ENCODE data around the gene FAM120A.

FAM120A gene

DNA sequence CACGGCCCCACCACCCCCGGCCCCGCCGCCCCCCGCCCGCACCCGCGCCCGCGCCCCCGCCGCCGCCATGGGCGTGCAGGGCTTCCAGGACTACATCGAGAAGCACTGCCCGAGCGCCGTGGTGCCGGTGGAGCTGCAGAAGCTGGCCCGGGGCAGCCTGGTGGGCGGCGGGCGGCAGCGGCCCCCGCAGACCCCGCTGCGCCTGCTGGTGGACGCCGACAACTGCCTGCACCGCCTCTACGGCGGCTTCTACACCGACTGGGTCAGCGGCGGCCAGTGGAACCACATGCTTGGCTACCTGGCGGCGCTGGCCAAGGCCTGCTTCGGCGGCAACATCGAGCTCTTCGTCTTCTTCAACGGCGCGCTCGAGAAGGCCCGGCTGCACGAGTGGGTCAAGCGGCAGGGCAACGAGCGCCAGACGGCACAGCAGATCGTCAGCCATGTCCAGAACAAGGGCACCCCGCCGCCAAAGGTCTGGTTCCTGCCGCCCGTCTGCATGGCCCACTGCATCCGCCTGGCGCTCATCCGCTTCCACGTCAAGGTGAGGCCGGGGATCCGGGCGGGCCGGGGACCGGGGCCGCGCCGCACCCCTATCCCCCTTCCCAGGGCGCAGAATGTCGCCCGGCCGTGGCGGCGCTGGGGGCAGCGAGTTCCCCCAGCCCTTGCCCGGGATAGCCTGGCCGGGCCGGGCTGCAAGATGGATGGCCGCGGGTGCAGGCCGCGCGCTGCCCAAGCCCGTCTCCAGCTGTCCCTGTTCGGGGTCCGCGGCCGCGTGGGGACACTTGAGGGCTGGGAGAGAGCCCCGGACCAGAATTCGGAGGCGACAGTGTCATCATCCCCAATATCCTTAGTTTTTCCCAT, 594 bp downstream of the FAM120A start:
- peak; percentile 49 for DNase-seq (ENCODE audit: low spot score)

DNA sequence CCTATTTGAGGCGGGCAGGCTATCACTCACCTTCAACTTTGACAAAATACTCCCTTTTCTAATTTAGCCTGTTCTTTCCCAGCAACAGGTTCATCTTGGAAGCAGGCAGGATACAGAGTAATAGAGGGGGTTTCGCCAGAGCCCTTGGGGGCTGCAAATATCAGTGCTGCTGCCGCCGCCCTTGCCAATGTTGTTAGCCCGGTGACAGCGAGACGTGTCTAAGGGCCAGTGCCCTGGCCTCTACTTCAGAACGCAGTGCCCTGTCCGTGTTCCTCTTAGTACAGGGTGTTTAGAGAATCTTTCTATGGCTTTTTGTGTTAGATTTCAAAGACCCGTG, 1.2 kb downstream of the FAM120A start:
- no peak for DNase-seq (ENCODE audit: low spot score)

DNA sequence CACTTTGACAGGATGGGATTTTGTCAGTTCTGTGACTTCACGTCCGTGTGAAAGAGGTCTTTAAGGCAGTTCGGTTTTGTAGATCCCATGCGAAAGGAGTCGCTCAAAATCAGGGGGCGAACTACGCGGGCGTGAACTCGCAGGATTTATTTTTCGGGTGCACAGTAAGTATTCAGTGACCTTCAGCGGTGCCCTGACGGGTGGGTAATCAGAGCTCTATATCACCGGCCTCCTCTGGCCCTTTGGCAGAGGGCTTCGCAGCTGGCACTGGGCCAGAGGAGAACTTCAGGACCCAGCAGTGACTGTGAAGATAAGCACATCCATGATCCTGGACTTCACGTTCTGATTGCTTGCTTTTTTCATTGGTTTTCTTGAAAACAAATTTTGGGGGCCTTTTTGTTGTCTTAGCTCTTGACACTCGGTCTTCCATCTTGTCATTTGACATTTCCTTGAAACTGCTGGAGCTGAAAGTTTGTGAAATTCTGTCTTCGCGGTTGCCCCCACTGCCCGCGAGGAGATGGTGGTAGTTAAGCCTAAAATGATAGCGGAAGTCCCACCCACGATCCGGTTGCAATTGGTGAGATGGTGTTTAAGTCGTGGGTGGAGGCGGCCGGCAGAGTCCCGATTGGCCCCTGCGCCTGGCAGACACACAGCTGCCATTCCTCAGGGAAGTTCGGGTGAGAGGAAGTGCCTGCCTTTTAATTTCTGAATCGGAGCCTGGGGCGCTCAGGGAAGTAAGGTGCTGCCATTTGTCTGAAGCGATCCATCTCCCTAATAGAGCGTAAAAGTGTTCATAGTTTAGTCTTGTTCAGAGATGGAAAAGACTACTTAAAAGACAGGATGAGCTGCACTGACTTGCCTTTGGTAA, 1.8 kb downstream of the FAM120A start, which contains the start of gene FAM120AOS:
Gene FAM120AOS (minus strand): TSS at position 535 of the 868 bp plus-strand sequence. CDS start 872 bp downstream, outside the sequence.
- DNase-seq (ENCODE audit: low spot score), result peak; percentile 92

DNA sequence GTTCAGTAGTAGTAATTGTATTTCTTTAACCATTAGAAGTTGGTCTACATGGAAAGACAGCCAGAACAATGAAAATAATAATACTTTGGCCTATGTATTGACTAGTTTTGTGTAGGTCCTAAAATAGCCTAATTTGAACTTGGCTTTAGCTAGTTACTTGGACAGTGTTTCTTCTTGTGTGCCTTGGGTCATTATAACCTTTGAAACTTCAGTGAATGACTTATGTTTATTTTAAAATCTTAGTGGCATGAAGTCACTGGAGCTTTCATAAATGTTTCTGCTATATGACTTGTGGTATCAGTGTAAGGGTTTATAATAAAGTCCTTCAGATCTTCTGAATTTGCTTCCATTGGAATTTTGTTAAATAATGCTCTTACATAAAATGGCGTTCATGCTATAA, 4.5 kb downstream of the FAM120A start:
- DNase-seq (ENCODE audit: low spot score), result no peak

DNA sequence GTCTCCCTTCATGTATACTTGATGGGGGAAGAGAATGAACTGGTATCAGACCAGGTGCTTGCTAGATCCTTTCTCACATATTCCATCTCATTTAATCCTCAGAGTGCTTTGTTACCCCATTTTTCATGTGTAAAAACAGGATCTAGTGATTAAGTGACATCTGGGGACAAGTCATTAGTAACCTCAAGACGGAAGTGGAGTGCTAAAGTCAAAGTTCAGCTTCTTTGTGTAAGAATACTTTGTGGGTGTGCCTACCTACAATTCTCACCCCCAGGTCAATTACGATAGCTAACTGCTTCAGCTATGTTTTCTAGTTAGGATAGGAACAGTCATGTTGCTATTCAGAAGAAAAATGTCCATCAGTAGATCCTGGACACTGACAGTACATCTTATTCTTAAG, 5.0 kb downstream of the FAM120A start:
- DNase-seq (ENCODE audit: low spot score), result no peak

DNA sequence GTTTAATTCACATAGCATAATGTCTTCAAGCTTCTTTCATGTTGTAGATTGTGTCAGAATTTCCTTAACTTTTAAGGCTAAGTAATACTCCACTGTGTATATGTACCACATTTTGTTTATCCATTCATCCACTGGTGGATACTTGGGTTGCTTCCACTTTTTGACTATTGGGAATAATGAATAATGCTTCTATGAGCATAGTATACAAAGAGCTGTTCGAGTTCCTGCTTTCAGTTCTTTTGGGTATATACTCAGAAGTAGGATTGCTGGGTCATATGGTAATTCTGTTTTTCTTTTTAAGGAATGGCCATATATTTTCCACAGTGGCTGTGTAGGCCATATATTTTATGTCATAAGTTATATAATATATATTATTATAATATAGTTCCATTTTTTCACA, 5.5 kb downstream of the FAM120A start:
- DNase-seq (ENCODE audit: low spot score), result no peak

DNA sequence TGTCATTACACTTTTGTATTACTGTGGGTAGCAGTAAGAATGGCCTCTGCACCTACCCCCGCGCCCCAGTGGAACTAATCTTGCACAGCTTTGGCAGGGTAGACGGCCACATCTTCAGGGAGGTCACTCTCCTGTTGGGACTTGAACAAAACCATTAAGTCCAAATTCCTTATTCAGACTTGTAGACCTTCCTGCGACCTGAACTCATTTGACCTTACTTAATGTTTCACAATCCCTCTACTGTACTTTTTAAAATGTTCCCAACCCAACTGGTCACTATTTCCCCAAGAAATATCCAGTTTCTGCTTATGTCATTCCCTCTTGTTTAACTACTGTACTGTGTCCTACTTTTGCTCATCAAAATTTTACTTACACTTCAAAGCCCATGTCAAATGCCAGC, 7.2 kb downstream of the FAM120A start:
- DNase-seq (ENCODE audit: low spot score), result no peak

DNA sequence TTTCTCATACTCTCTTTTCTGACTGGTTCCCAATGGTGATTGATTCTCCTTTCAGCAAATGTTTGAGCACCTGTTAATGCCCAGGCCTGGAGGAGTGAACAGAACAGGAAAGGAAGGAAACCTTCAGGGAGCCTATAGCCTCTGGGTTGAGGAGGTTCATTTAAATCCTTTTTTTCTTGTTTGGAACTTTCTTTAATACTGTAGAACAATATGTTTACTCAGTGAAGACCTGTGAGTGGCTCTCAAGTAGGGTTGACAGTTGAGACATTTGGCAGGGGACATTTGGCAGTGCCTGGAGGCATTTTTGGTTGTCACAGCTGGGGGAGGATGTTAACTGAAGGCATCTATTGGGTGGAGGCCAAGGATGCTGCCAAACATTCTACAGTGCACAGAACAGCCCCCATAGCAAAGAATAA, 8.0 kb downstream of the FAM120A start:
- no peak for DNase-seq (ENCODE audit: low spot score)

DNA sequence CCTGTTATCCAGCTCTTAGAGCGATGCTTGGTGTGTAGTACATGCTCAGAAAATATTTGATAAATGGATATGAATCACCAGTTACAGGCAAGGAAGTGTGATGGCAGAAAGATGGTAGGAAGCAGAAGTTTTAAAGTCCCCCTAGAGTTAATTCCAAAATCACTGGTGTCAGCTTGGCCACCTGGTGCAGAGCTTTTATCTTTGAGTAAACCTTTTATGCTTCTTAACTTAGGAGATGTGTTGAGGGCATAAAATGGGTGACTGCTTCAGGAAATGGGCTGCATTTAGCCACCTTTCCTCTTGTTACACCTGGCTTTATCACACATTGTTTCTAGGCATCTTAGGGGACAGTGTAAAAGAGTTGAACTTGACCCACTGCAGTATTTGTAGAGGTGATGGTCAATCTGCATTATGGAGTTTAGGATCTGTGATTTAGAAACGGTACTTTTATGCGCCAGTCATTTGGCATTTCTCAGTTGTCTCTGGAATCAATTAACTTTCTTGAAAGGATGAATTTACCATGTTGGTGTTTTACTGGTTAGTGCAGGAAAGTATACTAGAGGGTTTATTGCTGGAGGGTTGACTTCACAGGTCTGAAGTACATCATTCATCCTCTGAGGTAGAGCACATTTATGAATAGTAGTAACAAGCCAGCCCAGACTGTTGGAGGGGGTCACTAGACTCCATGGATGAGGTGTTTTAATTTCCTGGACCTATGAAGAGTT, 9.4 kb downstream of the FAM120A start:
- no peak for DNase-seq (ENCODE audit: low spot score)

DNA sequence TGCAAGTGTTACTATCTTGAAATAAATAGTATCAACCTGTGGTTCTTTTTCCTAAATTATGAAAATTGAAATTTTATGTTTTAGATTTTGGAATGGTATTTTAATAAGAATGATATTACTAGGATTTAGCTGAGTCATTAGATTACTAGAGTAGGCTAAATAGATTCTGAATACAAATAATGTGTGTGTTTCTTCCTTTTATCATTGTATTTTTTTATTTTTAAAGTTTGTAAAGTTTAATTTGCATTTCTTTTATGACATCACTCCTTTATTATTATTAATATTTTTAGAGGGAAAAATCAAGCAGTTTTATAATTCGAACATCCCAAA, 9.9 kb downstream of the FAM120A start:
- DNase-seq (ENCODE audit: low spot score), result no peak

DNA sequence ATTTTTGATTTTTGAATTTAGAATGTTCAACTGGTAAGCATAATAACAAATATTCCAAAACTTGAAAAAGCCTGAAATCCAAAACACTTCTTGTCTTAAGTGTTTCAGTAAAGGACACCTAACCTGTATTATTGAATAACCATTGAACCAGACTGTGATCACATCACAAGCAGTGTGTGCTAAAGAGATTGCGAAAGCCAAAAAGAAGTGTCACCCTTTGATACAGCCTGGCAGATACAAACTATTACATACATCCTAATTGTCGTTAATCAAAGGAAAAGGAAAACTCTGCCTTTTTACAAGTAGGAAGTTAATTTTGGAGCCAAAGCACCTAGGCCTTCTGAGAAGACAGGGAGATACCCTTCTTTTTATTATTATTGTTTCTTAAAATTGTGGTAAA, 10.3 kb downstream of the FAM120A start:
- DNase-seq (ENCODE audit: low spot score), result no peak

DNA sequence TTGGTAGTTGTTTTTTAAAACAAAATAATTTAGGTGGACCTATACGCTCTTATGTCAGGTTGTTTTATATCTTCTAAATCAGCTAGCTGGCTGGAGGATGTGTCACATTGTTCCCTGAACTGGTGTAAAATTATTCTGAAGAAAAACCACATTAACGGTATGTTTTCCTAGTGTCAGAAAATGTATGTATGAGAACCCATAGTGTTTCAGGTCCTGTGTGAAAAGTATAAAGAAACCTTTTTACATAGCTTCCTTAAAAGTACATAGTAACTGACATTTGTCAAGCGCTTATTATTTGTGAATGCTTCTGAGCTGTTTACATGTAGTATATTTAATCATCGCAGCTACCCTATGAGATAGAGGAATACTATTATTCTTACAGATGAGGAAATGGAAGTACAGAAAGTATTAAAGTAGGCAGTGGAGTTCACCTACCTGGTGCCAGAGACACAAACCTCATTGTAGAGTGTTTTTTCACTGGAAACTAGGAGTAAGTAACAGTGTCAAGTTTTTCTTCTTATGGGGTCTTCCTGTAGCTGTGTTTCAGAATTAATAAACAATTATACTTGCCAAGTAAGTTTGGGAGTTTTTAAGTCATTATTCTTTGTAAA, 12.3 kb downstream of the FAM120A start:
- no peak for DNase-seq (ENCODE audit: low spot score)

DNA sequence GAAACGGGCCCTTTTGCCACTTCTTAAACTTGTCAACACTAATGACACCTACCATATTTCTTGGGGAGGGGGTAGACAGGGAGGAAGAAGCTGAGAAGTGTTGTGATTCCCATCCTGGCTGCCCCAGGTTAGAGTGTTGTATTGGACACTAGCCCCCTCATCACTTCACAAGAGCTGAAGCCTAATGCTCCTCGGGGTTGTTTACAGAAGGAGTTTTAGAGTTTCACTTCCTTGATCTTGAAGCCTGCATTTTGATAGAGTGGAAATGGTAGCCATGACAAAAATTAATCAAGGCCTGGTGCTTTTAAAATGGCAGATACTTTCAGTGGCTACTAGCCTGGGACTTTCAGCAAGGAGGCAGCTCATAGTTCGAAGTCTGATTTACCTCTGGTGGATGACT, 12.9 kb downstream of the FAM120A start:
- no peak for DNase-seq (ENCODE audit: low spot score)

DNA sequence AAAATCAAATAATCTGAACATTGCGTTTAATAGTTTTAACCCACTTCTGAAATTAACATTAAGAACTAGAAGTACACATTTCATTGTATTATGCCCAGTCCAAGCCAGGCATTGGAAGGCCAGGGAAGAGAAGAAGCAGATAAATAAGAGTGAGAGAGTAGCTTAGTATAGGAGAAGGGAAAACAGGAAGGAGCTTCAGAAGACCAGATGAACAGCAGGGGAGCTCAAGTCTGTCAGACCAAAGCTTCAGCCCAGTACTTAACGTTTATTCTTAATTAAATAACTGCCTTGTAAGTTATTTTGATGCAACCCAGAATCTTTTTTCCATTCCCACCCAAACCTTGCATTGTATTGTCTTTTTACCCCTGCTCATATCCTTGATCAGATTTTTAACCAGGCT, 13.4 kb downstream of the FAM120A start:
- DNase-seq (ENCODE audit: low spot score), result no peak

DNA sequence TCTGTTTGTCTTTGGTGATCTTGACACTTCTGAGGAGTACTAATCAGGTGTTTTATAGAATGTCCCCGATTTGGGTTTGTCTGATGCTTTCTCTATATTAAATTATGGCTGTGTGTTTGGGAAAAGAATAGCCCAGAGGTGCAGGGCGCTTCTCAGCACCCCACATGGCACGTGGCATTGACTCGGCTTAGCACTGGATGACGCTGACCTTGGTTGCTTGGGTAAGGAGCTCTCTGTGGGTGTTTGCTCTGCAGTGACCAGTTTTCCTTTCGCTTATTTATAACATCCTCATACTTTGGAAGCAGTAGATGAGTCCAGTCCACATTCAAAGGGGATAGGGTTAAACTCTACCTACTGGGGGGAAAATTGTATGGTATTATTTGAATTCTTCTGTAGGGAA, 14.4 kb downstream of the FAM120A start:
- no peak for DNase-seq (ENCODE audit: low spot score)

DNA sequence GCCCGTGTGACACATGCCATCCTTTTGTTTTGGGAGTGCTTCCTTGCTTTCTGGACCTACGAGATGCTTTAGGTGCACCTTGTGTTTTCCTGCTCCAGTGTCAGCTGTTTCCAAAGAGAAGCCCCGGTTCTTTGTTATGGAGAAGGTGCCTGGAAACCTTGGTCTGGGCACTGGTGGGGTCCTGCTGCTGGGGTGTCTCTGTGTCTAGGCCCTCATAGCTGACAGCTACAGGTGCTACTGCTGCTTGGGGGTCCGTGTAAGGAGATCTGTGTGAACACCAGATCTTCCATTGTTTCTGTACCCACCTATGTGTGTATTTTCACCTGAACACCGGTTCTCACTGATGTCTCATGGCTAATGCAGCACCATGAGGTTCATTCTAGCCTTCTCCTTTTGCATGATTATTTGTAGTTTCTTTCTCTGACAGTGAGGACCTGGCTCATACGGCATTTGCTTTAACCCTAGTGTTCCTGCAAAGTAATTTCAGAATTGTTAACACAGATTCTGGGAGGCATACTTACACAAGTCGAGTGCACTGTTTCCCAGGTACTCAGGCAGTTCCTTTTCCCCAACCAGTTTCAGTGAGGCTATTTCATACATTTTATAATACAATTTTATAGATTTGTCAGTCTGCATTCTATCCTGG, 15.1 kb downstream of the FAM120A start:
- DNase-seq (ENCODE audit: low spot score), result no peak

DNA sequence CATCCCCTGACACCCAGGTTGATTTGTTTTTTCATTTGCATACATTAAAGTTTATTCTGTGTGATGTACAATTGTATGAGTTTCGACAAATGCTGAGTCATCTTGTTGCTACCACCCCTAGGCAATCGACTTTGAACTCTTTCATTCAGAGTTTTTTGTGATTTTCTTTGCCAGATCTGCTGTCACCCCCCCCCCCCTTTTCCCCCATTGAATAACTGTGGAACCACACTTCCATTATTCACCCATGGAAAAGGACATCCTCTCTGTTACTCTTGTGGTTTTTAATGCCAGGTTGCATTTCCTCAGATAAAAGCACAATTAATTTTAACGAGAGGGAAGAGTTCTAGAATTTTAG, 15.6 kb downstream of the FAM120A start:
- DNase-seq (ENCODE audit: low spot score), result no peak

DNA sequence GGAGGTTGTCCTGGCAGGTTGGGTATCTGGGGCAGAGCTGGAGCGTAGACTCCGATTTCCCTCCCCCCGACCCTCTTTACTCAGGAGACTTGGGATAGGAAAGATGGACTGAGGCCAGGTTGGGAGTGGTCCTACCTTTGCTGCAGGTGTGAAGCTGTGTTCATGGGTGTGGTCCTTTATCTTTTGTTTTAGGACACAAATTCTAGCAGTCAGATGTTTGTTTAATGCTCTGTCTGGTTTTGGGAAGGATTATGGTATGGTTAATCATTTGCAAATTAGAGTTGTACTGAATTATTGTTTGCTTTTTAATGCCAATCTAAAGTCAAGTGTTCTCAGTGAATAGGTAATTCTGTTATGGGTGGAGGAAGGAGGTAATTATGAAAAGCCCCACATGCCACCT, 16.0 kb downstream of the FAM120A start:
- no peak for DNase-seq (ENCODE audit: low spot score)

DNA sequence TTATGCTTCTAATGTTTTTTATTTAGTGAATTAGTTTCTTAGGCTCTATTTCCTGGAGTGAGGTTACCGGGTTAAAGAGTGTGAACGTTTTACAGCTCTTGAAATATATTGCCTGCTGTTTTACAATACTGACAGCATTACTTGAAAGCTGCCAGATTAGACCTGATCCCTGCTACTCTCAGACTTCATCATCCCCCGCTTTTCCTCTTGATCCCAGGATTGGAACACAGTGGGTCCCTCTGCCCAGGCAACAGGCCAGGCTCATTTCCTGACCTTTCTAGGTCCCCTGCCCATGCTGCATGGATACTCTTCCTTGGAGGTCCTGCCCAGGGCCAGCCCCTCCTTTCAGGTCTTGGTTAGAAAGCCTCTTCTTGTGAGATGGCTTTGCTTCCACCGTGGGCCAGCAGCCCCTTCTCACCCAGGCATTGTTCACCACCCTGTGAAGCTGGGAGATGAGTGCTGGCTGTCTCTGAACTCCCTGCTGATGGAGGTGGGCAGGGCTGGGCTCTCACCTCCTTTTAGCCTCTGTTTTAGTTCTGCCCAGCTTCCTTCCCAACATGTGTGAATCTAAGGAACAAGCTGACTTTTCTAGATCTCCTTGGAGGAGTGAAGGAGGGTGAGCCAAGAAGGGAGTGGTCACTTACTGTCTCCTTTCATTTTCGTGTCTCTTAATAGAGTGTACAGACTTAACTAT, 17.4 kb downstream of the FAM120A start:
- peak; percentile 49 for DNase-seq (ENCODE audit: low spot score)

DNA sequence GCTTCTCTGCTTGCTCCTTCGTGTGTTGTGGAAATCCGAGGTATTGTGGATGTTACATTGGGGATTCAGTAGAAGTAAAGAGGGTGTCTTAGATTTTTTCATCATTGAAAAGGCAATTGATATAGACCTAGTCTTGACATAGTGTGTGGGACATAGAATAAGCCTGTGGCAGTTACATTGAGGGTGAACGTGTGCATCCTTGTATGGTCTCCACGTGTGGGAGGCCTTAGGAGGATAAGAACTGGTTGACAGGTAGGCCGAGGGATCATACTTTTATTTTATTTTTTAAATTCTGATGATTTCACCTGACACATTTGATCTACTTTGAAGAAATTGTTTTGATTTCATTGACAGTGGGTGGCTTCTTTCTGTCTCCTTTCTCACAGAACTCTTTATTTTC, 18.9 kb downstream of the FAM120A start:
- no peak for DNase-seq (ENCODE audit: low spot score)

DNA sequence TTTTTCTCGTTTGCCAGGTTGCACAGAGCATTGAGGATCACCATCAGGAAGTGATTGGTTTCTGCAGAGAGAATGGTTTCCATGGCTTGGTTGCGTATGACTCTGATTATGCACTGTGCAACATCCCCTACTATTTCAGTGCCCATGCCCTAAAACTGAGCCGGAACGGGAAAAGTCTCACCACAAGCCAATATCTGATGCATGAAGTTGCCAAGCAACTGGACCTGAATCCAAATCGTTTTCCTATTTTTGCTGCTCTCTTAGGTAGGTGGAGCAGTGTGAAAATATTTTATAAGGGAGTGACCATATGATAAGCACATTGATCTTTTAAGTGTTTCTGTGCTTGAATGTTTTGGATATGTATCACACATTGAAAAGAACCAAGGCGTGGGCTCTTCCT, 19.6 kb downstream of the FAM120A start:
- DNase-seq (ENCODE audit: low spot score), result no peak
